HG02870 (cell line): Measurements from ENCODE around the gene FXYD1.
"Not testable (repeated sequence)": the region's sequence is repeated elsewhere in the genome, so short reads cannot be mapped to it uniquely, and the experiment has no call there.

Experiments used
- ATAC-seq: cut with Tn5 transposase; IDR thresholded peaks from one replicate; pipeline ENCODE4 v1.9.1; 2021; ENCODE audit warnings: mild to moderate bottlenecking, moderate library complexity; ENCODE audit not compliant: unreplicated experiment

FXYD1 gene

GRCh38 chr19:35124098-35125060 is 14.2 kb upstream of the FXYD1 start:
- ATAC-seq, result peak; percentile 83

GRCh38 chr19:35125270-35125717 is 13.3 kb upstream of the FXYD1 start:
- no peak for ATAC-seq

- ATAC-seq, result no peak
These were observed 12.6 kb upstream of the FXYD1 start for GRCh38 chr19:35125749-35126623.

- no peak for ATAC-seq
These were observed 12.0 kb upstream of the FXYD1 start for GRCh38 chr19:35126624-35126959.

GRCh38 chr19:35127871-35128270 is 10.8 kb upstream of the FXYD1 start:
- ATAC-seq, result no peak

GRCh38 chr19:35128398-35129057 is 10.1 kb upstream of the FXYD1 start:
- ATAC-seq, result no peak

GRCh38 chr19:35129724-35130274 is 8.8 kb upstream of the FXYD1 start:
- ATAC-seq, result not testable (repeated sequence)

GRCh38 chr19:35130761-35131720 is 7.6 kb upstream of the FXYD1 start:
- ATAC-seq, result no peak

GRCh38 chr19:35132254-35132653 is 6.4 kb upstream of the FXYD1 start:
- ATAC-seq, result no peak

GRCh38 chr19:35133826-35134225 is 4.8 kb upstream of the FXYD1 start:
- ATAC-seq, result no peak

GRCh38 chr19:35134601-35135242 is 3.9 kb upstream of the FXYD1 start, which contains the start of gene LGI4:
Gene LGI4 (minus strand): TSS chr19:35135059. CDS start chr19:35134680, 379 bp downstream.
- no peak for ATAC-seq

GRCh38 chr19:35135389-35135909 is 3.2 kb upstream of the FXYD1 start:
- ATAC-seq, result no peak

- no peak for ATAC-seq
These were observed 2.4 kb upstream of the FXYD1 start for GRCh38 chr19:35136231-35136630.

GRCh38 chr19:35136977-35137702 is 1.5 kb upstream of the FXYD1 start:
- ATAC-seq, result no peak

- ATAC-seq, result no peak
These were observed 1.8 kb downstream of the FXYD1 start for GRCh38 chr19:35140207-35140961.

- no peak for ATAC-seq
These were observed 2.6 kb downstream of the FXYD1 start for GRCh38 chr19:35140962-35141836.
